ENCODE results near the gene SERTAD4.

DNA sequence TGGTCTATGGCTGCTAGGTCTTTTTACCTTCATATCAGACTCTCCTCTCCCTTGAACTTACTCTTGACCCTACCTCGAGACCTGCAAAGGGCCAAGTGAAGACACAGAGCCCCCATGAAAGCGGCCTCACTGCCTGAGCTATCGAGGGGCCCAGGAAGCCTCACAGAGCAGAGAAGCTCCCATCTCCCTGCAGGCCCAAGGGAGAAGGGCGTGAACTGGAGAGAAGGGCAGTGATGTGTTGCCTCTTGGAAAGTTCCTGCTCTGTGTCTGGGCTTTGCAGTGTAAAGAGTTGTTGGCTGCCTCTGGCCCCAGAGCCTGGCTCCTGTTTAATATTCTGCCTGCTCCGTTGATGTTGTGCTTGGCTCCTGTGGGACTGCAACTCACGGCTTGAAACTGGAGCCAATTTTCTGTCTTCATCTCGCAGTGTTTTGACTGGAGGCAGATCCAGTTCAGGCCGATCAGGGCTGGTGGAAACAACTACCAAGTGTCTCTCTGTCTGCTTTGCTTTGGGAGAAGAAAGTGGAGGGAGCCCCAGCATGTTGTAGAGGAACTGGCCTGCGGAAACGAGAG is 4.3 kb downstream of the SERTAD4 start:
- TF ChIP-seq CTCF (IDR thresholded peaks at IDR 0.05; ENCODE audit: poor library complexity, severe bottlenecking) (no peak), EZH2 (IDR thresholded peaks at IDR 0.05; ENCODE audit: borderline replicate concordance, insufficient read depth, low read length, poor library complexity, severe bottlenecking) (no peak), POLR2AphosphoS5 (IDR thresholded peaks at IDR 0.05) (peak; percentile 89)

Data from neural cell (in vitro differentiated cells).